WERI-Rb-1 (cell line): ENCODE results near the gene IFFO2.
A peak's percentile ranks its signal among the peaks of the same experiment; 100 is the strongest.

ENCODE experiments used
- DNase-seq: peaks from one replicate; pipeline ENCODE4 v3.0.0-alpha.2; 2020
- H3K27ac ChIP-seq: fragments of 250-450 bp; sonication (Bioruptor Pico); 2 replicates; pipeline ENCODE4 v1.5.1; 2020; ENCODE audit warnings: mild to moderate bottlenecking, moderate library complexity
- H3K27me3 ChIP-seq: fragments of 250-450 bp; sonication (Bioruptor Pico); 2 replicates; pipeline ENCODE4 v1.5.1; 2021; ENCODE audit warnings: mild to moderate bottlenecking, low read depth, moderate library complexity; ENCODE audit not compliant: insufficient read depth, severe bottlenecking
- H3K36me3 ChIP-seq: fragments of 250-450 bp; sonication (Bioruptor Pico); 2 replicates; pipeline ENCODE4 v1.5.1; 2020; ENCODE audit warnings: mild to moderate bottlenecking, moderate library complexity
- H3K4me3 ChIP-seq: 2 replicates; pipeline ENCODE4 v1.5.1; 2011; ENCODE audit warnings: low read depth, mild to moderate bottlenecking, control low read depth, low read length
- H3K9me3 ChIP-seq: fragments of 250-450 bp; sonication (Bioruptor Pico); 2 replicates; pipeline ENCODE4 v1.5.1; 2021; ENCODE audit warnings: mild to moderate bottlenecking, moderate library complexity; ENCODE audit not compliant: severe bottlenecking
- CTCF ChIP-seq: IDR thresholded peaks from 2 replicates; pipeline ENCODE4 v1.5.1; 2011; ENCODE audit warnings: low read depth, mild to moderate bottlenecking, control low read depth, inconsistent platforms, low read length

IFFO2 gene

GRCh38 chr1:18957532-18958300, 1.2 kb upstream of the IFFO2 start:
- H3K27ac ChIP-seq: no peak overlapping the region
- peak overlapping the region; percentile 73 for H3K4me3 ChIP-seq
- no peak for TF ChIP-seq CTCF
- DNase-seq: no peak
- no peaks in the 10 kb centered on the region for H3K27me3 ChIP-seq
- H3K36me3 ChIP-seq: no peaks in the 10 kb centered on the region
- H3K9me3 ChIP-seq: no peaks in the 10 kb centered on the region

GRCh38 chr1:18957136-18957521, 653 bp upstream of the IFFO2 start:
- H3K4me3 ChIP-seq: peak overlapping the region; percentile 73
- H3K36me3 ChIP-seq: no peaks in the 10 kb centered on the region
- H3K9me3 ChIP-seq: no peaks in the 10 kb centered on the region
- no peaks in the 10 kb centered on the region for H3K27me3 ChIP-seq
- DNase-seq: peak; percentile 54
- H3K27ac ChIP-seq: peak overlapping the region; percentile 5; the same call in 1 of the 2 replicates
- no peak for TF ChIP-seq CTCF

GRCh38 chr1:18955441-18956192, 859 bp downstream of the IFFO2 start:
- TF ChIP-seq CTCF: peak; percentile 8; the same call in 1 of the 2 replicates
- Histone ChIP-seq H3K4me3 (peak overlapping the region; percentile 63), H3K27ac (peak overlapping the region; percentile 47; the same call in 1 of the 2 replicates), H3K27me3 (no peaks in the 10 kb centered on the region), H3K36me3 (no peaks in the 10 kb centered on the region), H3K9me3 (no peaks in the 10 kb centered on the region)
- DNase-seq: peak; percentile 39

GRCh38 chr1:18955131-18955440, 1.4 kb downstream of the IFFO2 start:
- H3K36me3 ChIP-seq: no peaks in the 10 kb centered on the region
- TF ChIP-seq CTCF: no peak
- no peaks in the 10 kb centered on the region for H3K27me3 ChIP-seq
- peak overlapping the region; percentile 63 for H3K4me3 ChIP-seq
- H3K9me3 ChIP-seq: no peaks in the 10 kb centered on the region
- no peak for DNase-seq
- H3K27ac ChIP-seq: no peak overlapping the region

- no peak for DNase-seq
- H3K4me3 ChIP-seq: no peak overlapping the region
- TF ChIP-seq CTCF: no peak
- H3K9me3 ChIP-seq: no peaks in the 10 kb centered on the region
- no peaks in the 10 kb centered on the region for H3K36me3 ChIP-seq
- no peak overlapping the region for H3K27ac ChIP-seq
- H3K27me3 ChIP-seq: no peaks in the 10 kb centered on the region
Observed at GRCh38 chr1:18954270-18955071, 2.0 kb downstream of the IFFO2 start.
